ENCODE measurements around the gene DIPK2A. TPM values are rescaled to one million over a fixed set of nuclear protein-coding genes. Genes with fewer than 3 reads are reported as not detected.

Gene DIPK2A
- total and polyA plus RNA-seq, 7 donors = 2.6 to 9.8 (median 4.5) TPM

Other genes with a start within 250 kb of the DIPK2A start
- gene SLC9A9, start 123.4 kb upstream of the DIPK2A start, total RNA-seq = 1 to 10 TPM; 2.9 to 5.4 (median 3.2) TPM
- 1 to 10 TPM; 1.3 to 2.0 (median 1.8) TPM for gene SLC9A9, start 123.4 kb upstream of the DIPK2A start, polyA plus RNA-seq

All from psoas muscle (tissue), 7 donors.